ENCODE measurements around the gene NDUFB6.
"Not testable (repeated sequence)": the region's sequence is repeated elsewhere in the genome, so short reads cannot be mapped to it uniquely, and the experiment has no call there.

The NDUFB6 gene

DNA sequence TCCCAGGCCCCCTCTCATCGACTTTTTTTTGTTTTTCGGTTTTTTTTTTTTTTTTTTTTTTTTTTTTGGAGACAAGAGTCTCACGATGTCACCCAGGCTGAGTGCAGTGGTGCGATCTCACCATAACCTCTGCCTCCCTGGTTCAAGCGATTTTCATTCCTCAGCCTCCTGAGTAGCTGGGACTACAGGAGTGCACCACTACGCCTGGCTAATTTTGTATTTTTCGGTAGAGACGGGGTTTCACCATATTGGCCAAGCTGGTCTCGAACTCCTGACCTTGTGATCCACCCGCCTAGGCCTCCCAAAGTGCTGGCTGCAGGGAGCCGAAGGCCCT, 48.4 kb downstream of the NDUFB6 start:
- not testable (repeated sequence) for DNase-seq (ENCODE audit: low spot score)

DNA sequence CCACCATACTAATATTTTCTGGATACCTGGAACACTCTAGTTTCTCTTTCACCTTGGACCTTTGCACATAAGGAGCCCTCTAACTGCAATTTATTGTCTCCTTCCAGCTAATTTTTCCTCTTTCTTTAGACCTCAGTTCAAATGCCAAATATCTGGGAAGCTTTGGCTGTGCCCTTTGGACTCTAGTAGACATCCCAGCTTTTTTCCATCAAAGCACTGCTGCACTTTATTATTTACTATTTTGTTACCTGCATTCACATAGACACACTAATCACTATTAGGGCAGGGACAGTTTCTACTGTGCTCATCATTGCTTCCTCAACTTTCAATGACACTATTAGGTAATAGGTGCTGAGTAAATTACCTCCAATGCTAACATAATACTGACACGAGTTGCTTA, 49.0 kb downstream of the NDUFB6 start:
- no peak for DNase-seq (ENCODE audit: low spot score)

DNA sequence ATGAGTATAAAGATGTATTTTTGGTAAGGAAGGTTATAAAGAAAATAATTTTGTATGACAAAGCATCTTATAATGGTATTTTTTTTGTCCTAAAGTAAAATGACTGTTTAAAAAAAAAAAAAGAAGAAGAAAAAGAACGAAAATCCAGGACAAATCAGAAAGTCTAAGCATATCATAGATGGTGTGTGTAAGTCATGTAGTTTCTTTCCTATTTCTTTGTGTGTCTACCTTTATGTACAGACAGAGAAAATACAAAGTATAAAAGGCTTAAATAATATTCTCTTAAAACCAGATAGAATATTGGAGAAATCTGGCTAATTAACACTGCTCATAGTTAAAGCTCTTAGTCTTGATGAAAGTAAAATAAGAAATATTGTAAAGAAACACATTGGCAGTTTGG, 54.7 kb downstream of the NDUFB6 start:
- DNase-seq (ENCODE audit: low spot score): no peak

DNA sequence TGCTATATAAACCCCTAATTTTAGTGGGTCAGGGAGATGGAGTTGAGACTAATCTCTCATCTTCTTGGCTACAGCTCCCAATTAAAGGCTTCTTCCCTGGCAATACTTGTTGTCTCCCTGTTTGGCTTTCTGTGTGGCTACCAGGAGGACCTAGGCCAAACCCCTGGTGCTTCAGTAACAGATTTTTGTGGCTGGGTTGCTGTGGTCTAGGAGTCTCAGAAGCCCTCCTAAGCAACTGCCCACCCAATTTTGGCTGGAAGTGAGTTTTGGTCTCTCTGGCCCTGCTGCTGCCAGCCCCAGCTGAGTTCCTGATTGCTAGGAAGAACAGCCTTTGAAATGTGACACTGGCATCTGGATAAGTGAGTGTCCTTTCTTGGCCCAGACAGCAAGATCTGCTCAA, 56.7 kb downstream of the NDUFB6 start:
- no peak for DNase-seq (ENCODE audit: low spot score)

DNA sequence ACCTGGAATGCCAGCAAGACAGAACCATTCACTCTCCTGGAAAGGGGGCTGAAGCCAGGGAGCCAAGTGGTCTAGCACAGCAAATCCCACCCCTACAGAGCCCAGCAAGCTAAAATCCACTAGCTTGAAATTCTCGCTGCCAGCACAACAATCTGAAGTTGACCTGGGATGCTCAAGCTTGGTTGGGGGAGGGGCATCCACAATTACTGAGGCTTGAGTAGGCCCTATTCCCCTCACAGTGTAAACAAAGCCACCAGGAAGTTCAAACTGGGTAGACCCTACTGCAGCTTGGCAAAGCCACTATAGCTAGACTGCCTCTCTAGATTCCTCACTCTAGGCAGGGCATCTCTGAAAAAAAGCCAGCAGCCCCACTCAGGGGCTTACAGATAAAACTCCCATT, 64.2 kb downstream of the NDUFB6 start:
- no peak for DNase-seq (ENCODE audit: low spot score)

DNA sequence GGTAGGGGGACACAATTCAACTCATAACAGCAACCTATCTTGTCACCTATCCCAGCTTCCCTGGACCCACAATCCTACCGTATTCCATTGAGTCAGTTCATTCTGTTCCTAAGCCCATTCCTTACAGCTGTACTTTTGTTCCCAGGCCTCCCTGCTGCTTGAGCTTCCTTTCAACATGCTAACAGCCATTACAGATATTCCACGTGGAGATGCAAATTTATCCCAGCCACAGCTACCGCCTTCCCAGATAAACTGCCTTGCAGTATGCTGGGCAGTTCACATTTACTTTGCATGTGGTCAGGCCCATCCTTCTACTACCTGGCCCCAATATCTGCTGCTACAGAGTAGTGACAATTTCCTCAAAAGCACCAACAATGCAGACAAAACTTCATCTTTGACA, 70.0 kb downstream of the NDUFB6 start:
- DNase-seq (ENCODE audit: low spot score): no peak

All from globus pallidus (tissue), 1 donor.